COLO668 (cell line): ENCODE results near the gene SAXO1.
"Not testable (repeated sequence)": the region's sequence is repeated elsewhere in the genome, so short reads cannot be mapped to it uniquely, and the experiment has no call there.

Experiments used
- DNase-seq: peaks from one replicate; lab custom pipeline; 2025; ENCODE audit not compliant: unreplicated experiment; lab: John Stamatoyannopoulos, UW

Gene SAXO1

GRCh38 chr9:19000133-19000532 is 32.9 kb downstream of the SAXO1 start:
- no peak for DNase-seq

- no peak for DNase-seq
Observed at GRCh38 chr9:18999173-18999785, 33.7 kb downstream of the SAXO1 start.

GRCh38 chr9:18997151-18997550 is 35.9 kb downstream of the SAXO1 start:
- no peak for DNase-seq

GRCh38 chr9:18996211-18996610 is 36.8 kb downstream of the SAXO1 start:
- DNase-seq = no peak

DNA sequence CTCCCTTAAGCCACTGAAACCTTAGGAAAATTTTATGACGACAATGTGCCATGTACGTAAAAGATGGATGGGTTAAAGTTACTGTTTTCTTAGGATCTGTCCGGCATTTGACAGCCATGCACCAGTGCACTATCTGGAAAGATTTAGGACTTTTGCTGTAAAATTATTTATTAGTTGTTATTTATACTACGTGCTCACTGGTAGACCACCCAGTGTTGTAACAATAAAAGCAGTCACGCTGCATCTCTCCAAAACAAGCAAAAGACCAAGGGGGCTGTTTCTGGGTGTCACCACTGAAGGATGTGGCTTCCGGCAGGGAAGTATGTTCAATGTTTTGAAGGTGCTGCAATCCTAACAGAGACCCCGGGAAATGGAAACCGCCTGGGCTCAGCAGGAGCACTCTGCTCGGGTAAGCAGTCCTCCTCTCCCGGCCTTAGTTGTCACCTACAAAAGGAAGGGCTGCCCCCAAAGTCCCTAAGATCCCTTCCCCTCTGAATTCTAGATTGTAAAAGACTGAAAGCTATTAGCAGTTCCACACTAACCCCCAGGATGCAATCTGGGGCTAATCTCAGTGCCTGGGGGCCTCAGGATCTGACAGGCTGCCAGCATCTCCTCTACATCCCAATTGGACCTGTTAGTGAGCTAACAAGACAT is 38.6 kb downstream of the SAXO1 start:
- no peak for DNase-seq

DNA sequence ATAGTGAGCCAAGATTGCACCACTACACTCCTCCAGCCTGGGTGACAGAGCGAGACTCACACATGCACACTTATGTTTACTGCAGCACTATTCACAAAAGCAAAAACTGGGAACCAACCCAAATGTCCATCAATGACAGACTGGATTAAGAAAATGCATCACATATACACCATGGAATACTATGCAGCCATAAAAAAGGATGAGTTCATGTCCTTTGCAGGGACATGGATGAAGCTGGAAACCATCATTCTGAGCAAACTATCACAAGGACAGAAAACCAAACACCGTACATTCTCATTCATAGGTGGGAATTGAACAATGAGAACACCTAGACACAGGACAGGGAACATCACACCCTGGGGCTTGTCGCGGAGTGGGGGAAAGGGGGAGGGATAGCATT is 41.8 kb downstream of the SAXO1 start:
- DNase-seq = not testable (repeated sequence)

GRCh38 chr9:18990494-18990893 is 42.5 kb downstream of the SAXO1 start:
- no peak for DNase-seq

DNA sequence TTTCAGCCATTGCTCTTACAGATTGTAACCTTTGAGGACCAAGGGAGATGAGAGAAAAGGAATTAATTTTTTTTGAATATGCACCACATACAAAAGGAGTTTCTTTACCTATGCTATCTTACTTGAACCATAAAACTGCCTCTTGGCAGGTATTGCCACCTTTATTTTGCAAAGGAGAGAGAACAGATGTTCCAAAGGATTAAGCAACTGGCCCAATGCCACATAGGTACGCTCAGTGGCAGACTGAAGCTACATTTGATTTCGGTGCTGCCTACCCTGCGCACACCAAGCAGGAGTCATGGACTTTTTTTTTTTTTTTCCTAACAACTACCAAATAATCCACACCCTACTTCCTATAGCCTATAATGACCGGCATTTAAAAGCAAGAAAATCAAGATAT is 43.1 kb downstream of the SAXO1 start:
- no peak for DNase-seq

GRCh38 chr9:18989097-18989496 is 43.9 kb downstream of the SAXO1 start:
- no peak for DNase-seq

DNA sequence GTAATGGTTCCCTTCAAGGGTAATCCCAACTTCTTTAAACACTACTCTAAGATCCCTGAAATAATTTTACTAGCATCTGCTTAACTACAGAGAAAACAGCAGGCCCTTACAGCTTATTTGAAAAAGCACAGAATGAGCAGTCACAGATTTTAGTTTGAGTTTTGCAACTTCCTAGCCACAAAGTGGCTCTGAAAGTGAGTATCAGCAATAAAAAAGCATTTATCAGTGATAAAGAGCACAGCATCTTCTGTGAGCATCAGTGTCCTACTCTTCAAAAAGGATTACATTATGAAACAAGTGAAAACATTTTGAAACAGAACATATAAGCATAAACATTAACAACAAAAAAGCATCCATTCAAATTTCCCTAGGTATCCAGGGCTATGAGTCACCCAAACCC is 45.0 kb downstream of the SAXO1 start:
- DNase-seq = no peak

DNA sequence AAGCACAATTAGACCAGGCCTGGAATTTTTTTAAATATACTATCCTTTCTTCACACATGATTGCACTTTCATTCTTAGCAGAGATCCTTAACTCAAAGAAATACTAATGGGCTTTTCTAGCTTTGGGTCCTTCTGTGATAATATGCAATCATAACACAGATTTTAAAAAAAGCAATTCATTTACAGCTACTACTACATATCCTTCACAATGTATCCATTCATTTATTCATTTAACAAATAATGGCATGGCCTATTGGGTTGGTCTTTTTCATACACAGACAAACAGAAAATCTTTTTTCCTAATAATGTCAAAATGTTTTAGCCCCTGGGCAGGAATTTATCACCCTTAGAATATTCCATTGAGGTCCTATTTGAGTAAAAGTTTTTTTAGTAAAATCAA is 47.0 kb downstream of the SAXO1 start:
- DNase-seq = no peak

DNA sequence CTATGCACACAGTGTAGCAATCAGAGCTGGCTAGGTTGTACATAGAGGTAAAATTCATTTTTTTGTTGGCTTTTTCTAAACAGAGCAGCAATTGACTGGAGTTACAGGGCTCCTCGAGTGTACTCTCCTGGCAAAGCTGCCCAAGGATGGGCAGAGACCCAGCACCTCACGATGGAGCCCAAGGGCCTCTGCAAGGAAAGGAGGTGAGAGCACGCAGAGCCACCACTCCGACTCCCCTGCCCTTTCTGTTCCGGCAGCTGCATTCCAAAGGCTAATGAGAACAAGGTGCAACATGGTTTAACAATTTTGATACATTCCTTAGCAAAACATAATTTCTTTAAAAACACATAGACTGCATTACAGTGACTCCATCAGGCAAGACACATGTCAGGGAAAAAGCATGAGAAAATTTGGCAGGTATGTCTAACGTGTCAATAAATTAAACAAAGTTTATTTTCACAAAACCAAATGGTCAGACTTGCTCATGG is 47.5 kb downstream of the SAXO1 start:
- no peak for DNase-seq

- DNase-seq = no peak
Observed at GRCh38 chr9:18982262-18982620, 50.8 kb downstream of the SAXO1 start.

- DNase-seq = no peak
Observed at GRCh38 chr9:18981476-18982261, 51.3 kb downstream of the SAXO1 start.

GRCh38 chr9:18980189-18980588 is 52.8 kb downstream of the SAXO1 start:
- no peak for DNase-seq

DNA sequence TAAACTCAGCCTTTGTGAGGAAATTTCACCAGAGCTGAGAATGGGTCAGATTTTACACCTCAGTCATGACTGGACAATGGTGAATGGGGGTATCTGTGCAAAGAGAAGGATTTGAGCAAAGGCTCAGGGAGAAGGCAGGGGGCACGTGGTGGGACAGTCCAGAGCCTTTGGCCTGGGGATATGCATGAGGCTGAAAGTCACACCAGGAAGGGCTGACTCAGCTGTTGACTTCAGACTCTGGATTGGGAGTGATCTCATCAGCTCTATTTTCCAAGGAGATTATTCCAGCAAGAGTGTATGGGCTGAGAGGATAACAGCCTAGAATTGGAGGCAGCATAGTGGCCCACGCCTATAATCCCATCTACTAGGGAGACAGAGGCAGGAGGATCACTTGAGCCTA is 53.6 kb downstream of the SAXO1 start:
- no peak for DNase-seq

DNA sequence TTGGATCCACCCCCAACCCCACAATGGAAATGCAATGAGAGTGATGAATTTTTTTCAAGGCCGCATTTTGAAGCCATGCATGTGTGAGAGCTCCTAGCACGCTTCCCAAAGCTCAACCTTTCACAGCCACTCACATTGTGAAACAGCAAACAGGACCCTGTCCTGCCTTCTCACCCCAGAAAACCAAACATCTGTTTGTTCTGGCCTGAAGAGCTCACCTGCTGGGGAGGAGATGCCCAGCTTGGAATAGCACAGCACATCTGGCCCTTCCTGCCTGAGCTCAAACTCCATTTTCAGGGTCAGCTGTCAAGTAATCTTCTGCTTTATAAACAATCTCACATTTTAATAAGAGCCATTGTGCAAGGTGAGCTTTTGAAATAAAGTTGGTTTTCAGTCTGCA is 54.8 kb downstream of the SAXO1 start:
- DNase-seq = no peak

DNA sequence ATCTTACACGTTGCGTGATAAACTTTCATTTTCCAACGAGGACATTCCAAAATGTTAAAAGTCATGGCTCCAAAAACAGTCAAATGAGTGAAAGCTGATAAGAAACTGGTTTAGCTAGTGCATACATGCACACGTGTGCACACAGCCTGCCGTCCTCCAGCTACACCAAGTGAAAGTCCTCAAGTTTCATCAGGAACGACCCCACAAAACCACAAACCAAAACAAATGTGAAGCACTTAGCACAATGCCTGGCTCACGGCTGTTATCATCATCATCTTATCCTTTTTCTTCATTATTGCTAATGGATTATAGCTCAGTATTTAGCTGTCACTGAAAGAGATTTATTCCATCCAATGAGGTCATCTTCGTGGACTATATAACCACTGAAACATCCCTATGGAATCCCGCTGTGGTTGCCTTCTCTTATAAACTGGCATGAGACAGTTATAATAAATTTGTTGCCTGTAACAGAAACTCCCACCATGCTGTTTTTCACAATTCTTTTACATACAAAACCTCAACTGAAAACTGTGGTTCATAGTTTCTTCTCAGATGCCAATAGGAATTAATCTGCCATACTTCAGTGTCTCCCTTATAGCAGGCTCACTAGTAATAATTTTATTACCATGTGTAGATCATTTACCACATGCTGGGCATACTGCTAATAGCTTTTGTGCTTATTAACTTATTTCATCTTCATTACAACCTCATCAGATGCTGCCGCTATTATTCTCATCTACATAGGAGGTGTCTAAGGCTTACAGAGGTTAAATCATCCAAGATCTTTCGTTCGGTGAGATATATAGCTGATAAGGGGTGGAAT is 56.1 kb downstream of the SAXO1 start:
- no peak for DNase-seq

DNA sequence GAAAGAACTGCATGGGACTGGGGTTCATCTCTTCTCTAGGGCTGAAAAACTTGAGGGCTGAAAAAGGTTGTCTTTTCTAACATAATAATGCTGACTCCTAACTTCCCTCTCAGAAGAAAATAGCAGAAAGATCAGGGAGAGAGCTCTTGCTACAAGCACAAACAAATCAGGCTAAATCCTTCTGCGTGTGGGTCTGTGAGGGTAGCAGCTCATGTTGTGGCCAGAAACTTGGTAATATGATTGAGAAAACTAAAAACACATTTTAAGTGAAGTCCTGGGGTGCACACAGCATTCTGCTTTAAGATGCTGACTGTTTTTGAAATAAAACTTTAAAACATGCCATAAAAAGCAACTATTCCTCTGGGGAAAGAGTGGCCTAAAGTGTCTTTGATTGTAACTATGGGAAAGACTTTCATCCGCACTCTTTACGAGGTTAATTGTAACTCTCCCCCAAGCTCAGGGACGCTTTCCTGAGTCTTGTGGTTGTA is 56.7 kb downstream of the SAXO1 start:
- DNase-seq = no peak

DNA sequence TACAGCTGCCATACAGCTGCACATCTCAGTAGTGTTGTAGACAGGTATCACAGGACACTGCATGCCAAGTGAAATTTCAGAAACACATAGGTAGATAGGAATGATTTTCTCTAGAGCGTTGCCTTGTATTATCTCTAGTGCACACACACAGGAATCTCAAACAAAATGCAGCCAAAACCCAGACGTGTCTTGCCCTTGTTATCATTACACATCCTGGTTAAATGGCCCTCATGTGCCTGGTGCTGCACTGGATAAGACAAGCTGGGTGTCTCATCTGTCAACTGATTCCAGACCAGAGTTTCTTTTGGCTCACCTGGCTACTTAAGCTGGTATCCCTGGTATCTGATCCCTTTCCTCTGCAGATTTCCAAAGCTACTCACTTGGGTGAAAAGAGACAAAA is 59.7 kb downstream of the SAXO1 start:
- DNase-seq = no peak

DNA sequence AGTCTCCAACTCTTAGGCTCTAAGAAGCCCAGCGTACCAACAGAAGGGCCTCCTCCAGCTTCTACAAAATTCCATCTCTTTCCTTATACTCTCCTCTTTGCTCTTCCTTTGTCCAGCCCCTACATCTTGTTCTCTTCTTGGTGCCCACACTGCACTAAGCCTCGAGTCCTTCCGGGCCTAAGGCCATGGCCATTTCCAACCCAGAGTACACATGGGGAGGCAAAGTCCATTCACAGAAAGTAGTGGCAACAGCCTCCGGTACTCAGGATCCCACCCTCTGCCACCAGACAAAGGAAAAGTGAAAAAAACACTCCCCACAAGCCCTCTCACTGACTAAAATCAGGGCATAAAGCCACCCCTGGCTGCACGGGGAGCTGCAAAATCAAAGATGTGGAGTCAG is 60.3 kb downstream of the SAXO1 start:
- DNase-seq = no peak
